GM06990 (cell line): ENCODE measurements around the gene TNN.

Experiments
- DNase-seq: peaks from one replicate; pipeline ENCODE4 v3.0.0-alpha.2; 2011; ENCODE audit not compliant: insufficient read length; ENCODE audit errors: extremely low read depth
- H3K27me3 ChIP-seq: replicated peaks from 2 replicates; pipeline ENCODE4 v1.6.0; 2011; ENCODE audit warnings: low read length; ENCODE audit not compliant: control insufficient read depth, insufficient read depth
- H3K36me3 ChIP-seq: 2 replicates; pipeline ENCODE4 v1.5.1; 2011; ENCODE audit warnings: low read length; ENCODE audit not compliant: control insufficient read depth, insufficient read depth
- H3K4me3 ChIP-seq: replicated peaks from 2 replicates; pipeline ENCODE4 v1.5.1; 2011; ENCODE audit warnings: low read depth, mild to moderate bottlenecking, control low read depth, low read length
- TF ChIP-seq, protein P1 (sequence below): IDR thresholded peaks from 2 replicates; pipeline ENCODE4 v1.5.1; 2011; ENCODE audit warnings: low read length, control low read depth, mild to moderate bottlenecking, inconsistent platforms; ENCODE audit not compliant: insufficient read depth, poor library complexity, severe bottlenecking

TNN gene

DNA sequence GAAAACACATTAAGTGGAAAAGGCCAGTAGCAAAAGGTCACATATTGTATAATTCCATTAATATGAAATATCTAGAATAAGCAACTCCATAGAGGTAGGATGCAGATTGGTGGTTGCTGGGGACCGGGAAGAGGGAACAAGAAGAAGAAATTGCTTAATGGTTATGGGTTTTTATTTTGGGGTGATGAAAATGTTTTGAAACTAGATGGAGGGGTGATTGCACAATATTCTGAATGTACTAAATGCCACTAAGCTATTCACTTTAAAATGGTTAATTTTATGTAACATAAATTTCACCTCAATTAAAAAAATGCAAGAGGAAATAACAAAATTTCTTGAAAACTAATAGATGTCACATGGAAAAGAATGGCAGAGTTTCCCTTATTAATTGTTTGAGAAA, 118.3 kb downstream of the TNN start:
- DNase-seq: no peak

DNA sequence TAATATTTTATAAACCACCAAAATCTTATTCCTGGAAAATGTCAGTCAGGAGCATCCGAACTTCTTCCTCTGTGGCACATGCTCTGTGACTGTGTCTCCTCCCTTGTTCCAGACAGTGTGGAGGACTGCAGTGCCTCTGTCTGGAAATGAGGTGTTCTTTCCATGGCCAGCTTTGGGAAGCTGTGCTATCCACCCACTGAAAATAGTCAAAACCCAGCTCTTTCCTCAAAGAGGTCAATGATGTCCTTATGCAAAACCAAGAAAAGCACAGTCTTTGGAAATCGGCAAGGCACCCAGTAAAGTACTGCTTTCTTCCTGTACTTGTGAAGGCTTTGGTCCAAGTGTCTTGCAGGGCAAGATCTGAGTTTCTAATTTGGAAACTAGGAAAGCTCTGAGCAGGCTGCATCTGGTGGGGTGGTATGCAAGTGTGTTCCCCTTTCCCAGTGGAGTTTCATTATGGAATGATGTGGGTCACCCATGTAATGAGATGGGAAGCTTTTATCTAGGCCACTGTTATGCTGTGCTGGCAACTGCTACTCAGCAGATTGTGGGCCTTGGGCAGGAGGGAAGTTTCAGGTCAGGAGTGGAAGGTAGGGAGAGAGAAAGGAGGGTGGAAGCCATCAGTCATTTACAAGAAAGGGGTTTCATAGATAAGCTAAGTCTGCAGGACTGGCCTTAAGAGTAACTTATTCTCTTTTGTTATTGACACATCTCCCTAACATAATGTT, 119.0 kb downstream of the TNN start:
- no peak for DNase-seq
- TF ChIP-seq, protein P1, sequence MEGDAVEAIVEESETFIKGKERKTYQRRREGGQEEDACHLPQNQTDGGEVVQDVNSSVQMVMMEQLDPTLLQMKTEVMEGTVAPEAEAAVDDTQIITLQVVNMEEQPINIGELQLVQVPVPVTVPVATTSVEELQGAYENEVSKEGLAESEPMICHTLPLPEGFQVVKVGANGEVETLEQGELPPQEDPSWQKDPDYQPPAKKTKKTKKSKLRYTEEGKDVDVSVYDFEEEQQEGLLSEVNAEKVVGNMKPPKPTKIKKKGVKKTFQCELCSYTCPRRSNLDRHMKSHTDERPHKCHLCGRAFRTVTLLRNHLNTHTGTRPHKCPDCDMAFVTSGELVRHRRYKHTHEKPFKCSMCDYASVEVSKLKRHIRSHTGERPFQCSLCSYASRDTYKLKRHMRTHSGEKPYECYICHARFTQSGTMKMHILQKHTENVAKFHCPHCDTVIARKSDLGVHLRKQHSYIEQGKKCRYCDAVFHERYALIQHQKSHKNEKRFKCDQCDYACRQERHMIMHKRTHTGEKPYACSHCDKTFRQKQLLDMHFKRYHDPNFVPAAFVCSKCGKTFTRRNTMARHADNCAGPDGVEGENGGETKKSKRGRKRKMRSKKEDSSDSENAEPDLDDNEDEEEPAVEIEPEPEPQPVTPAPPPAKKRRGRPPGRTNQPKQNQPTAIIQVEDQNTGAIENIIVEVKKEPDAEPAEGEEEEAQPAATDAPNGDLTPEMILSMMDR: no peak
- H3K27me3 ChIP-seq: no peaks in the 10 kb centered on the region
- no peak overlapping the region for H3K4me3 ChIP-seq
- no peaks in the 10 kb centered on the region for H3K36me3 ChIP-seq

More for the DNA sequence above, 118.3 kb downstream of the TNN start:
- H3K27me3 ChIP-seq: no peaks in the 10 kb centered on the region
- no peak overlapping the region for H3K4me3 ChIP-seq
- no peaks in the 10 kb centered on the region for H3K36me3 ChIP-seq
- TF ChIP-seq, protein P1: no peak

DNA sequence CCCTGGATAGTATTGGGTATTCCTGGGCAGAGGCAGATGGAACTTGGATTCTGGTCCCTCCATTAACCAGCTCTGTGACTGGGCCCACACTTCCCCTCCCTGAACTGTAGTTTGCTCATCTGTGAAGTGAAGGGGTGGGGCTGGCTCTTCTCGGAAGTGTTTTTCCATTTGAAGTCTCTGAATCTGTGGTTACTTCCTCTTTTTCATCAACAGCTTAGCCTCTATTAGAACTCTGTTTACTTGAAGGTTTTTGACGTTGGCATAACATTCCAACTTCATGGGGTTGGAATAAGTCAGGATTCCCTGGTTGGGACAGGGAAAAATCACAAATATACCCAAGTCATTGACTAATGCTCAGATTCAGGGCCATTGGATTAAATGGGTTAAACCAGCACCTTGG, 121.3 kb downstream of the TNN start:
- TF ChIP-seq, protein P1: no peak
- DNase-seq: peak; percentile 52
- H3K27me3 ChIP-seq: no peaks in the 10 kb centered on the region
- no peak overlapping the region for H3K4me3 ChIP-seq
- no peaks in the 10 kb centered on the region for H3K36me3 ChIP-seq

DNA sequence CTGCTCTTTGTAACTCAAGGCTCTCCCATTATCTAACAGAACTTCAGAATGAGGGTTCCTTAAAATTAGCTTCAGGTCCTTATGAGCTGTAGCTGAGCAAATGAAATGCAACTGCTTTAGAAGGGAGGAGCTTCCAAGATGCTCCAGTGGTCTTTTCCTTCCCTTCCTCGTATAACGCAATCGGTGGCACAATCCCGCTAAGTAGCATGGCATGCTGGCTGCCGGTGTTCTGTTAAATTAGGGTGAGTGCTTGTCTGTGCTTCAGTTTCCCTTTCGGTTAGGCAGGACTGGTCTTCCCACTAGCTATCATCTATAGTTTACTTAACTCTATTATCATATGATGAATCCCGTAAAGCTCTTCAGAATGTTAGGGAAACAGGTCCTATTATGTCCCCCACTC, 124.0 kb downstream of the TNN start:
- TF ChIP-seq, protein P1: no peak
- Histone ChIP-seq H3K36me3 (no peaks in the 10 kb centered on the region), H3K4me3 (peak overlapping the region; percentile 79), H3K27me3 (no peaks in the 10 kb centered on the region)
- DNase-seq: no peak

DNA sequence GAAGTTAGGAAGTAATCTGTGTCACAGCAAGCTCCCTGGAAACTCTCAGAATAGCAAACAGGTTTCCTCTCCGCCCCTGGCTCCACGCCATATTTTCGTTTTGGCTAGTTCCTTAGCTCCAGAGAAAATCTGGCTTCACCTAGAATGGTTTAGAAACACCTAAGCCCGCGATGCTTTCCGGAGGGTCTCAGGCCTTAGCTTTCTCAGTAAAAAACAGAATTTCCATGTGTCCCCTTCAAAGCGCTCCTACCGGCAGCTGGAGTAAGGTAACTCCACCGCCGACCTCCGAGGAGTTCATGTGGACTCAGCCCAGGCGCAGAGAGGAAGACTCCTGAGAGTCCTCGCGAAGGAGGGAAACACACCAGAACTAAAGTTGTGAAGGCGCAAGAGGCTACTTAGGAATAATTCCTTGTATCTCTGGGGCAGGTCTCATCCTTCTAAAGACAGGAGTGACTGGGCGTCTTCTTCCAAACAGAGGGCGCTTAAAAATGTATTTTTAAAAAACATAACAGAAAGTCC, 124.5 kb downstream of the TNN start:
- TF ChIP-seq, protein P1: no peak
- H3K36me3 ChIP-seq: no peaks in the 10 kb centered on the region
- no peaks in the 10 kb centered on the region for H3K27me3 ChIP-seq
- H3K4me3 ChIP-seq: peak overlapping the region; percentile 79
- DNase-seq: peak; percentile 29
